Stimulated activated CD4-positive, alpha-beta T cell treated with anti-CD3 and anti-CD28 coated beads, Interleukin-4, amount 100 ng/mL, for 1 hour (primary cell): ENCODE results near the gene KRTCAP2.

Experiments
- DNase-seq: peaks from one replicate; pipeline ENCODE4 v3.0.0-alpha.2; 2020

KRTCAP2 gene

GRCh38 chr1:155130272-155131006 lies 42.7 kb downstream of the KRTCAP2 start:
- DNase-seq = no peak

DNA sequence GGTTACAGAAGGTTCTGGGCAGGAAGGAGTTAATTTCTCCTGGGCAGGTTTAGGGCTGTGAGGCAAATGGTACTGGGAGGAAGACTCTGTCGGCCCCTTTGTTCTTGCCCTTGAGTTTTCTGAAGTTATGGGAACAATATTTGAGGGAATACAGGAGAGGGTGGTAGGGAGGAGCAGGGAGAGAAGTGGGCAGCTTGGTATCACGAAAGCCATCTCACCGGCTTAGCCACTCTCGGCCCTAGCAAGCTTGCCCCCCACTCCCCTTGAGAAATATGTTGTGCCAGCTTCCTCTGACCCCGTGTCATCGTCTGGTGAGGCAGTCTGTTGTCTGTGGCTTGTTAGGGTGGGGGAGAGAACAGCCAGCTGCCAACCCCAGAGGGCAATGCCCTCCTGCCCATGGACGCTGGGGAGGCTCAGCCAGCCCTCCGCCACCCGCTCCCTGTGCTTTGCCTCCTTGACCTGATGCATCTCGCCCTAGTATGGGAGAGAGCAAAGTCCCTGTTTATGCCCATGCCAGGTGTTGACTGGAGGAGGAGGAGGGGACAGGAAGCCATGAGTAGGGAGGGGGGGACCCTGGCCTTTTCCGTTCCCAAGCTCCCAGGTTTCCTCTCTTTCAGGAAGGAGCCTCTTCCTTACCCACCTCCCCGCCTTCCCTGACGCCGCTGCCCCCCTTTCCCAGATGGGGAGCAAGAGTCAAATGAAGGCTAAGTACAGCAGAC lies 44.2 kb downstream of the KRTCAP2 start:
- DNase-seq = no peak

DNA sequence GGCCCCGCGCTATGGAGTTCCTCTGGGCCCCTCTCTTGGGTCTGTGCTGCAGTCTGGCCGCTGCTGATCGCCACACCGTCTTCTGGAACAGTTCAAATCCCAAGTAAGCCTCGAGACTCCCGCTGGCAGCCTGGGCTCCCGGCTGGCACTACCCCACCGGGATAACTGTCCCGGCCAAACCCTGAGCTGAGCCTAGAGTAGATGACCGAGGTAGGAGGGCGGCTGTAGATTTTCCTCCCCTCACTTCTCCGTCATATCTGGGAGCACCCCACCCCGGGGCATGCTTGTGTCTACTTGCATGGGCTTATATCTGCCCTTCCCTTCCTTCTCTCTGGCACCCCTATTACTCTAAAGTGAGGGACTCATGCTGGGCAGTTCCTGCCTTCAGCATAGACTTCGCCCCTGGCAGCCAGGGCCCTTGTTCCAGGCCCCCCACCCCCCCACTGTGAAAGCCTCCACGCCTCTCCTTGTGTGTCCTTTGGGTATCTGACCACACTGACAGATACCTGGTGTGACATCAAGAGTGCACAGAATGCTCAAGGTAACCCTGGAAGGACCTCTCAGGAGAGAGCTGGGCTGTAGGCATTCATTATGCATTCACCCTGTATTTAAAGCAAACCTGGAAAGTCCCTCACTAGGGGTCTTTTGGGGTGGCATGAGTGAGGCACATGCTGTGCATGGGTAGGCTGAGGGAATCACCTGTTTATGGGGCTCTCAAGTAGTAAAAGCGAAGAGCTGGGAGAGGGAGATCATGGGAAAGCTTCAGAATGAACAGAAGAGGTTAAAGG lies 44.9 kb downstream of the KRTCAP2 start:
- no peak for DNase-seq

GRCh38 chr1:155127105-155127966 lies 45.8 kb downstream of the KRTCAP2 start, which contains the start of gene EFNA1:
Gene EFNA1 (plus strand): TSS chr1:155127876. CDS start chr1:155127978, 102 bp downstream.
- peak; percentile 46 for DNase-seq

GRCh38 chr1:155126556-155127104 lies 46.5 kb downstream of the KRTCAP2 start:
- peak; percentile 39 for DNase-seq

DNA sequence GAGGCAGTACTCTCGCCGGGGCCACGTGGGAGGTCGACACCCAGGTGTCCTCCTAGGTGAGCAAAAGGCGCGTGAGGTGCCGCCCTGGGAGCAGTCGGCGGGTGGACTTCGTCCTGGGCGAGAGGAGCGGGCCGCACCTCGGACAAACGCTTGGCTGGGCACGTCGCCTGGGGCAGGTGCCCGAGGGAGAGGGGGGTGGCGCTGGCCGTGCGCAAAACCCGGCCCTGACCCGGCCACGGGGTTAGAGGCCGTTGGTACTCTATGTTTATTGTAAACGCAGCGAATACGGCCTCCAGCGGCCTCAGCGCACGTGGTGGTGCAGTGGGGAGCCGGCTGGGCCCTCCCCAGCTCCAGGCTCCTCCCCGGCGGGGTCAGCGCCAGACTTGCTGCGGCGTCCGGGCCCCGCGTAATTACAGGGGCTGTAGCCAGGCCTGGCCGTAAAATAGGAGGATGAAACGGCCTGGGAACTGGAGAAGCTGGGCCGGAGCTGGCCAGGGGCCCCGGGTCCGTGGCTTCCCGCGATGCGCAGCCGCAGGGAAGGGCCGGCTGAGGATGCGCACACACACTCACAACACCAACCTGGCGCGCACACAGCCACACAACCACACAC lies 47.1 kb downstream of the KRTCAP2 start:
- no peak for DNase-seq

- no peak for DNase-seq
Observed at GRCh38 chr1:155125511-155125945, 47.6 kb downstream of the KRTCAP2 start.

- DNase-seq = no peak
Observed at GRCh38 chr1:155124503-155125463, 48.3 kb downstream of the KRTCAP2 start.

DNA sequence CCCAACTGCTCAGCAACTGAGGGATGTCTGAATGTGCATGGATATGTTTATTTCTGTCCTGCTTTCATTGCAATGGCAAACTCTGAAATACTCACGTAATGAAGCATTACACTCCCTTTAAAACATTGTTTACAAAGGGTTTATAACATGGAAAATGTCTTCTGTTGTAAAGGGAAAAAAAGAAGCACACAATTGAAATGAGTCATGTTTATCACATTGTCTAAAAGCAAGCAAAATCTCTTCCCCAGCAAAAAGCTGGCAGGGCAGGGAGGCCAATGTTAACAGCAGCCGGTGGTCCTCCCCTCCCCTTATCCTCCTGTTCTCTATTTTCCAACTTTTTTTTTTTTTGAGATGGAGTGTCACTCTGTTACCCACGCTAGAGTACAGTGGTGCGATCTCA lies 49.3 kb downstream of the KRTCAP2 start:
- no peak for DNase-seq

DNA sequence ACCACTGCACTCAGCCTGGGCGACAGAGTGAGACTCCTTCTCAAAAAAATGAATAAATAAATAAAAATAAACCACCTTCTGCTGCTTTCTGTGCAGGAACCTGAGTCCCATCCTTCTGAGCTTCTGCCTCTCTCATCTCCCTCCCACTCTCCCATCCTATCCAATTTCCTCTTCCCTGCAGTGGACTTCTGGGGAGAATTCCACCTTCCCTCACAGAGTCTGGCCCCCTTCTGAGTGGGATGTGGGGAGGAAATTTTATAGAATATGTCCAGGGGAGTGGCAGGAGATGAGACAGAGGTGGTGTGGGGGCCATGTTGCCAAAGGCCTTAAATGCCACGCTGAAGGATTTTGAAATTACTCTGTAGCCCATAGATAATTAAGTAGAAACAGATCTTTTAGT lies 50.8 kb downstream of the KRTCAP2 start:
- no peak for DNase-seq

GRCh38 chr1:155121249-155121648 lies 51.9 kb downstream of the KRTCAP2 start:
- no peak for DNase-seq

- no peak for DNase-seq
Observed at GRCh38 chr1:155120253-155120652, 52.9 kb downstream of the KRTCAP2 start.
